ENCODE measurements around the gene CPHXL2.

GRCh38 chr16:75697571-75697970 lies 20.8 kb upstream of the CPHXL2 start:
- no peak for TF ChIP-seq EZH2 (IDR thresholded peaks at IDR 0.05; ENCODE audit: low read depth, unreplicated experiment)
- no peak for TF ChIP-seq CTCF (conservative IDR thresholded peaks at IDR 0.05; ENCODE audit: low read depth in 2 of 2)
- no peak for TF ChIP-seq REST (IDR thresholded peaks at IDR 0.05; ENCODE audit: unreplicated experiment)
- no peak for TF ChIP-seq POLR2AphosphoS5 (IDR thresholded peaks at IDR 0.05; ENCODE audit: low read depth)
- TF ChIP-seq EZH2phosphoT487 (IDR thresholded peaks at IDR 0.05; ENCODE audit: unreplicated experiment), result no peak
- no peak for TF ChIP-seq JUNB (IDR thresholded peaks at IDR 0.05; ENCODE audit: unreplicated experiment)
- no peak for TF ChIP-seq STAT1 (IDR thresholded peaks at IDR 0.05; ENCODE audit: unreplicated experiment)
- TF ChIP-seq CREB1 (CRISPR knock-in tag; IDR thresholded peaks at IDR 0.05; ENCODE audit: low read depth), result no peak
- TF ChIP-seq ZNF114 (CRISPR knock-in tag; IDR thresholded peaks at IDR 0.05), result no peak
- TF ChIP-seq ETS1 (IDR thresholded peaks at IDR 0.05), result no peak
- no peak for TF ChIP-seq NANOG (IDR thresholded peaks at IDR 0.05; ENCODE audit: borderline replicate concordance)

Measured in GM23338 (cell line).